HG02642 (cell line): Measurements from ENCODE around the gene NLN.
"Not testable (repeated sequence)": the region's sequence is repeated elsewhere in the genome, so short reads cannot be mapped to it uniquely, and the experiment has no call there.

Source experiments
- ATAC-seq: cut with Tn5 transposase; IDR thresholded peaks from one replicate; pipeline ENCODE4 v1.9.1; 2021; ENCODE audit warnings: mild to moderate bottlenecking; ENCODE audit not compliant: unreplicated experiment, poor library complexity

The NLN gene

GRCh38 chr5:65825408-65826328 is 103.7 kb downstream of the NLN start:
- peak; percentile 60 for ATAC-seq

GRCh38 chr5:65828022-65828896 is 106.3 kb downstream of the NLN start:
- no peak for ATAC-seq

GRCh38 chr5:65830856-65831255 is 108.9 kb downstream of the NLN start:
- ATAC-seq: no peak

GRCh38 chr5:65831276-65831675 is 109.3 kb downstream of the NLN start:
- ATAC-seq: no peak

DNA sequence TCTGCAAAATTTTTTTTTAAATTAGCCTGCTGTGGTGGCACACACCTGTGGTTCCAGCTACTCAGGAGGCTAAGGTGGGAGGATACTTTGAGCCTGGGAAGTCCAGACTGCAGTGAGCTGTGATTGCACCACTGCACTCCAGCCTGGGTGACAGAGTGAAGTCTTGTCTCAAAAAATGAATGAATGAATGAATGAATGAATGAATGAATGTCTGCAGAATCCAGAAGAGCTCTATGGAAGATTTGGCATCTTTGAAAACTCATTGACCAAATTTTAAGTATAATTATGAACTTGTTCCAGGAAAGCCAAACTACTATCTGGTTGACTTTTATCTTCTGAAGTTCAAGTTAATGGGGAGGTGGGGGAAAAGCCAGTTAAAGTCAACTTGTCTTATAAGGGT is 110.1 kb downstream of the NLN start:
- no peak for ATAC-seq

DNA sequence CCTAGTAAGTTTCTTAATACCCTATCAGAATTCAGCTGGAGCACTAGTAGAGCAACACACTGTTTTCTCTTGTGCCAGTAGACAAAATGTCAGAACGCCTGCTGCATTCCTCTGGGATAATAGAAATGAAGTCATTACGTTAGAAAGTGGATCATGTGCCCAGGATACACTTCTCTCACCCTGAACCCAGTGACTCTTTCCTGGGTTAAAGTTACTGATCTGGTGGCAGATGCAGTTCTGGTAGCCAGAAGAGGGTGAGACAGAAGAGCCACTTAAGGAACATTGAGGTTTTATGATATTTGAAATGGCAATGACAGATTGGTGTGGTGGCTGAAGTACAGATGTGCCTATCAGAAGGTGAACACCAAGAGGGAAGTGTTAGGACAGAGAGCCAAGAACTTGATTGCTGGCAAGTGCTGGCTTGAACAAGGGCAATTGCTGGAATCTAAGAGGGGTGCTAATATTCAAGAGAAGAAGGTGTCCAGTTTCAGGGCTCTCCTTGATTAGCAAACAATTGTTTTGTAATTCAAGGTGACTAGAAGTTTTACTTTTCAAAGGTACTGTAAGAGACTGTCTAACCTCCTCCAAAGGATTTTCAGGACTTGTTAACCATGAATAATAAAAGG is 110.7 kb downstream of the NLN start:
- ATAC-seq: no peak

GRCh38 chr5:65833780-65834179 is 111.8 kb downstream of the NLN start:
- ATAC-seq: no peak

DNA sequence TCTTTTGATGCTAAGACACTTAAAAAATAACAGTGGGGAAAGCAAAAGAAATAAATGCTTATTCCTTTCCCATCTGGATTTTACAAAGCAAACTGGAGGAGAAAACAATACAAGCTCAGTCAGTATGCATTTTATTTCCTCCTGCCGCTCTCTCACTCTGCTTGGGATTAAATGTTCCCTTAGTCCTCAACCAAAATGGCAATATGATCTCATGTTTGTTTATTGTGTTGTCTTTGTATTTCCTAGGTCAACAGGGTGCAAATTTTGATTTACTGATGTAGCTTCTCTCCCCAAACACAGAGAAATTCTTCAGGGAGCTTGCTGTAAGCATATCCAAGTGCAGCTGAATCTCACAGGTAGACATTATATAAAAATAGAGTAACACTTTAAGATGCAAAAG is 112.3 kb downstream of the NLN start:
- no peak for ATAC-seq

- no peak for ATAC-seq
These were observed 113.2 kb downstream of the NLN start for GRCh38 chr5:65835191-65835590.

GRCh38 chr5:65837139-65837538 is 115.1 kb downstream of the NLN start:
- no peak for ATAC-seq

DNA sequence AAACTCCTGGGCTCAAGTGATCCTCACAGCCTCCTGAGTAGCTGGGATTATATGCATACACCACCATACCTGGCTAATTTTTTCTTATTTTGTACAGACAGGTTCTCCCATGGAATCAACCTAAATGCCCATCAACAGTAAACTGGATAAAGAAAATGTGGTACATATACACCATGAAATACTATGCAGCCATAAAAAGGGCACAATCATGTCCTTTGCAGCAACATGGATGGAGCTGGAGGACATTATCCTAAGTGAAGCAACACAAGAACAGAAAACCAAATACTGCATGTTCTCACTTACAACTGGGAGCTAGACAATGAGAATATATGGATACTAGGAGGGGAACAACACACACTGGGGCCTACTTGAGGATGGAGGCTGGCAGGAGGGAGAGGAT is 117.2 kb downstream of the NLN start:
- ATAC-seq: not testable (repeated sequence)

DNA sequence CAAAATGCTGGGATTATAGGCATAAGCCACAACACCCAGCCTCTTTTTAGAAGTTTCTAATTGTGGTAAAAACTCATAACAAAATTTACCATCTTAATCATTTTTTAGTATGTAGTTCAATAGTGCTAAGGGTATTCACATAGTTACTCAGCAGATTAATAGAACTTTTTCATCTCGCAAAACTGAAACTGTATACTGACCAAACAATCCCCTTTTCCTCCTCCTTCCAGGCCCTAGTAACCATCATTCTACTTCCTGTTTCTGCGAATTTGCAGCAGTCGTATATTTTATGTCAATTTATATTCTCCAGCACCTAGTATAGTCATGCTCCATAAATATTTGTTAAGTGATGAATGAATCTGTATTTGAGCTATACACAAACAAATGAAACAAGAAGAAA is 118.1 kb downstream of the NLN start:
- no peak for ATAC-seq

DNA sequence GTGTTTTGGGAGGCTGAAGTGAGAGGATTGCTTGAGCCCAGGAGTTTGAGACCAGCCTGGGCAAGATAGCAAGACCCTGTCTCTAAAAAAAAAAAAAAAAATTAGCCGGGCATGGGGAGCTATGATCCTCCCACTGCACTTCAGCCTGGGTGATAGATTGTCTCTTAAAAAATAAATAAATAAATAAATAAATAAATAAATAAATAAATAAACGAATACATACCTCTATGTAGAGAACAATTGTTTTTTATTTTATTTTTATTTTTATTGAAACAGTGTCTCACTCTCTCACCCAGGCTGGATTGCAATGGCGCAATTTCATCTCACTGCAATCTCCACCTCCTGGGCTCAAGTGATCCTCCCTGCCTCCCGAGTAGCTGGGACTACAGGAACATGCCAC is 122.8 kb downstream of the NLN start:
- not testable (repeated sequence) for ATAC-seq

- ATAC-seq: no peak
These were observed 124.1 kb downstream of the NLN start for GRCh38 chr5:65846101-65846500.

- ATAC-seq: not testable (repeated sequence)
These were observed 125.0 kb downstream of the NLN start for GRCh38 chr5:65847019-65847418.

GRCh38 chr5:65849918-65850317 is 127.9 kb downstream of the NLN start:
- ATAC-seq: not testable (repeated sequence)

DNA sequence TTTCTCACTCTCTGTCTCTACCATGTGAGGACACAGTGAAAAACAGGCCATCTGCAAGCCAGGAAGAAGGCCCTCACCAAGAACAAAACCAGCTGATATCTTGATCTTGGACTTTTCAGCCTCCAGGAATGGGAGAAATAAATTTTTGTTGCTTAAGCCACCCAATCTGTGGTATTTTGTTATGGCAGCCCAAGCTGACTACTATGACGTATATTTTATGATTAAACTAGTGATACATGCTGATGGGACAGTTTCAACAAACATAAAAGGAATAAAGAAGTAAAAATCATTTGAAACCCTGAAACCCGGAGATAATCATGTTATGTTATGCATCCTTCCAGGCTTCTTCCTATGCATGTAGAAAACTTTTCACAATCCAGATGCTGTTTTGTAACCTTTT is 132.9 kb downstream of the NLN start:
- no peak for ATAC-seq

GRCh38 chr5:65855766-65856315 is 133.8 kb downstream of the NLN start:
- no peak for ATAC-seq

DNA sequence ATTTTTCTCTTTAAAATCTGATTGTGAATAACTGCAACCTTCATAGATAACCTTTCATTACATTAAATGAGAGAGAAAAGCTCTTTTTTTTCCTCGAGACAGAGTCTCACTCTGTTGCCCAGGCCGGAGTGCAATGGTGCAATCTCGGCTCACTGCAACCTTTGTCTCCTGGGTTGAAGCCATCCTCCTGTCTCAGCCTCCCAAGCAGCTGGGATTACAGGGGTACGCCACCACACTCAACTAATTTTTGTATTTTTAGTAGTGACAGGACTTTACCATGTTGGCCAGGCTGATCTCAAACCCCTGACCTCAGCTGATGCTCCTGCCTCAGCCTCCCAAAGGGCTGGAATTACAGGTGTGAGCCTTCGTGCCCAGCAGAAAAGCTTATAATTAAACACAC is 134.5 kb downstream of the NLN start:
- ATAC-seq: no peak

DNA sequence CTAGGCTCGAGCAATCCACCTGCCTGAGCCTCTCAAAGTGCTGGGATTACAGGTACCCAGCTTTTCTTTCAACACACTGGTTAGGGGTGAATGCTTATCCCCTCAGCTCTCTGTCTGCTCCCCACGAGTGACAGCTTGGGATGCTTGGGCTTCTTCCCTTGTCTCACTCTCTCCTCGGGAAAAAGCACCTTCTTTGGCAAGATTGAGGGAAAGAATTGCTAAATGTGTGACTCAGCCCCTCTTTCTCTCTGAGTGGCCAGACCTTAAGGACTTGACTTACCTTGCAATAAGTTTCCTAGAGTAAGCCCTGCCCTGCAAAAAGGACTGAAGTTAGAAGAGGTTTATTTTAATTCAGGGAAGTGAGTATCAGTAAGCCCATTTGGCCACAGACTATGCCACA is 136.3 kb downstream of the NLN start:
- no peak for ATAC-seq
